ENCODE results near the gene PIEZO2.

The PIEZO2 gene

DNA sequence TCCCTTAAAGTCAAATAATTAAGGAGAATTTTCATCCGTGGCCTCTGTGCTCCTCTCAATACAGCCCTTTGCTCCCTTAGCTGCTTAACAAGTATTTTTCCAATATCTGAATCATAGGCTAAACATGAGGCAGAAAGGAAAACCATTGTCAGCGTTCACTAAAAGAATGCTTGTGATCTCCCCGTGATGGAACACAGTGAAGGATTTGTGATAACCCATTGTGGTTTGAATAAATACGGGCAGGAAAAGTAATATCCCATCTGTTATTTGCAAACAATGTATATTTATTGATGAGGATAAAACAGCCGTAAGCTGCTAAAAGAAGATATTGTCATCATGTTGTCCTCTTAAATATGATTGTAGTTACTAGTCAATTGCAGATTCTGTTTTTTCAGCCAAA, 365.4 kb downstream of the PIEZO2 start:
- no peaks in the 10 kb centered on the region for H3K9me3 ChIP-seq (ENCODE audit: low read length)
- H2AFZ ChIP-seq (ENCODE audit: low read length): no peak overlapping the region
- H4K20me1 ChIP-seq (ENCODE audit: insufficient read depth, low read length): no peaks in the 10 kb centered on the region
- no peaks in the 10 kb centered on the region for H3K9me2 ChIP-seq (ENCODE audit: low read depth, low read length)
- H3K9ac ChIP-seq (ENCODE audit: low read length): no peak overlapping the region
- H3K4me2 ChIP-seq (ENCODE audit: low read length): no peak overlapping the region
- no peak overlapping the region for H3K27ac ChIP-seq (ENCODE audit: low read depth, low read length, poor library complexity, severe bottlenecking)
- H3F3A ChIP-seq (ENCODE audit: insufficient read depth, low read length): no peaks in the 10 kb centered on the region; the same call in 1 of the 2 replicates
- TF ChIP-seq EZH2 (IDR thresholded peaks at IDR 0.05; ENCODE audit: borderline replicate concordance, low read length): no peak
- H3K4me3 ChIP-seq (ENCODE audit: low read depth, low read length, poor library complexity, severe bottlenecking): no peak overlapping the region
- peaks cover 8% of the 10 kb centered on the region for H3K4me1 ChIP-seq (ENCODE audit: insufficient read depth, low read length, severe bottlenecking)
- no peaks in the 10 kb centered on the region for H3K27me3 ChIP-seq (ENCODE audit: insufficient read depth, low read length)
- H3K79me2 ChIP-seq (ENCODE audit: insufficient read depth, low read length): no peaks in the 10 kb centered on the region
- no peaks in the 10 kb centered on the region for H3K36me3 ChIP-seq (ENCODE audit: insufficient read depth, low read length)

DNA sequence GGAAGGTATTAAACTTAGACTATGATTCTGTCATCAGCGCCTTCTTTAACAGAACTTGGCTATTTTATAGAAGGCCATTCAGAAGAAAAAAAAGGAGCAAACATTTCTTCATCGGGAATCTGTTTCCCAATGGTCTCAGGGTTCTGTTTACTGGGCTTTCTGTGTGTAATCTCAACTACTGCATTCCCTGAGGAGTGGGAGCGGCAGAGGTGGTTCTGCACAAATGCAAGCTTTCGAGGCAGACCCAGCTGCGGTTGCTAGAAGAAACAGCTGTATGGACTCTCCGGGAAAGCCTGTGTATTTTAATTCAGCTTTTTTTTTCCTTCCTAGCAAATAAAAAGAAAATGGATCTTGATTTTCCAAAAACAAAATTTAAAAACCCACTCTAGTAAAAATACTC, 372.9 kb downstream of the PIEZO2 start:
- no peaks in the 10 kb centered on the region for H4K20me1 ChIP-seq (ENCODE audit: insufficient read depth, low read length)
- no peaks in the 10 kb centered on the region for H3K9me2 ChIP-seq (ENCODE audit: low read depth, low read length)
- no peak for TF ChIP-seq EZH2 (IDR thresholded peaks at IDR 0.05; ENCODE audit: borderline replicate concordance, low read length)
- no peaks in the 10 kb centered on the region for H3K27me3 ChIP-seq (ENCODE audit: insufficient read depth, low read length)
- H3K4me1 ChIP-seq (ENCODE audit: insufficient read depth, low read length, severe bottlenecking): no peaks in the 10 kb centered on the region
- no peak overlapping the region for H3K27ac ChIP-seq (ENCODE audit: low read depth, low read length, poor library complexity, severe bottlenecking)
- no peaks in the 10 kb centered on the region for H3K36me3 ChIP-seq (ENCODE audit: insufficient read depth, low read length)
- H3K9ac ChIP-seq (ENCODE audit: low read length): no peak overlapping the region
- H3K4me2 ChIP-seq (ENCODE audit: low read length): no peak overlapping the region
- no peak overlapping the region for H2AFZ ChIP-seq (ENCODE audit: low read length)
- no peaks in the 10 kb centered on the region for H3F3A ChIP-seq (ENCODE audit: insufficient read depth, low read length)
- H3K4me3 ChIP-seq (ENCODE audit: low read depth, low read length, poor library complexity, severe bottlenecking): no peak overlapping the region
- no peaks in the 10 kb centered on the region for H3K9me3 ChIP-seq (ENCODE audit: low read length)
- H3K79me2 ChIP-seq (ENCODE audit: insufficient read depth, low read length): no peaks in the 10 kb centered on the region

DNA sequence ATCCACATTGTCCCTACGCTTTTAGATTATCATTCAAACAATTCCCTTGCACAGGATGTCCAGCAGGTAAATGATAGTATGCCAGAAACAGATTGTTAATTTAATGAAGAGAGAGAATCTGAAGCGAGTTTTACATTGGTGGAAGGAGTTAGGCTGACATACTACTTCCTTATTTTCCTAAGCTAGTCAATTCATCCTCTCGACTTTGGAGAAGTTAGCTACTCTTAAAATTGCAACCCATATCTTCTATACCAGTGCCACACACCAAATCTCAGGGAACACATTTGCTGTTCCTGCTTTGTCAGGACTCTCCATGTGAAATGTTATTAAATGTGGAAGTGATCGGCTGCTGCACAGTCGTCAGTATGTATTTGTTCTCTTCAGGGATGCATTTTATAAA, 374.3 kb downstream of the PIEZO2 start:
- TF ChIP-seq, protein P1, sequence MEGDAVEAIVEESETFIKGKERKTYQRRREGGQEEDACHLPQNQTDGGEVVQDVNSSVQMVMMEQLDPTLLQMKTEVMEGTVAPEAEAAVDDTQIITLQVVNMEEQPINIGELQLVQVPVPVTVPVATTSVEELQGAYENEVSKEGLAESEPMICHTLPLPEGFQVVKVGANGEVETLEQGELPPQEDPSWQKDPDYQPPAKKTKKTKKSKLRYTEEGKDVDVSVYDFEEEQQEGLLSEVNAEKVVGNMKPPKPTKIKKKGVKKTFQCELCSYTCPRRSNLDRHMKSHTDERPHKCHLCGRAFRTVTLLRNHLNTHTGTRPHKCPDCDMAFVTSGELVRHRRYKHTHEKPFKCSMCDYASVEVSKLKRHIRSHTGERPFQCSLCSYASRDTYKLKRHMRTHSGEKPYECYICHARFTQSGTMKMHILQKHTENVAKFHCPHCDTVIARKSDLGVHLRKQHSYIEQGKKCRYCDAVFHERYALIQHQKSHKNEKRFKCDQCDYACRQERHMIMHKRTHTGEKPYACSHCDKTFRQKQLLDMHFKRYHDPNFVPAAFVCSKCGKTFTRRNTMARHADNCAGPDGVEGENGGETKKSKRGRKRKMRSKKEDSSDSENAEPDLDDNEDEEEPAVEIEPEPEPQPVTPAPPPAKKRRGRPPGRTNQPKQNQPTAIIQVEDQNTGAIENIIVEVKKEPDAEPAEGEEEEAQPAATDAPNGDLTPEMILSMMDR (IDR thresholded peaks at IDR 0.05; ENCODE audit: low read length): no peak
- Histone ChIP-seq H2AFZ (ENCODE audit: low read length) (no peak overlapping the region), H3K4me3 (ENCODE audit: low read depth, low read length, poor library complexity, severe bottlenecking) (no peak overlapping the region), H3K4me2 (ENCODE audit: low read length) (no peak overlapping the region), H3K9ac (ENCODE audit: low read length) (no peak overlapping the region), H3K27ac (ENCODE audit: low read depth, low read length, poor library complexity, severe bottlenecking) (no peak overlapping the region), H3K27me3 (ENCODE audit: insufficient read depth, low read length) (no peaks in the 10 kb centered on the region), H3F3A (ENCODE audit: insufficient read depth, low read length) (no peaks in the 10 kb centered on the region), H3K4me1 (ENCODE audit: insufficient read depth, low read length, severe bottlenecking) (no peaks in the 10 kb centered on the region), H3K36me3 (ENCODE audit: insufficient read depth, low read length) (no peaks in the 10 kb centered on the region), H3K9me2 (ENCODE audit: low read depth, low read length) (no peaks in the 10 kb centered on the region), H3K9me3 (ENCODE audit: low read length) (no peaks in the 10 kb centered on the region), H3K79me2 (ENCODE audit: insufficient read depth, low read length) (no peaks in the 10 kb centered on the region), H4K20me1 (ENCODE audit: insufficient read depth, low read length) (no peaks in the 10 kb centered on the region)

DNA sequence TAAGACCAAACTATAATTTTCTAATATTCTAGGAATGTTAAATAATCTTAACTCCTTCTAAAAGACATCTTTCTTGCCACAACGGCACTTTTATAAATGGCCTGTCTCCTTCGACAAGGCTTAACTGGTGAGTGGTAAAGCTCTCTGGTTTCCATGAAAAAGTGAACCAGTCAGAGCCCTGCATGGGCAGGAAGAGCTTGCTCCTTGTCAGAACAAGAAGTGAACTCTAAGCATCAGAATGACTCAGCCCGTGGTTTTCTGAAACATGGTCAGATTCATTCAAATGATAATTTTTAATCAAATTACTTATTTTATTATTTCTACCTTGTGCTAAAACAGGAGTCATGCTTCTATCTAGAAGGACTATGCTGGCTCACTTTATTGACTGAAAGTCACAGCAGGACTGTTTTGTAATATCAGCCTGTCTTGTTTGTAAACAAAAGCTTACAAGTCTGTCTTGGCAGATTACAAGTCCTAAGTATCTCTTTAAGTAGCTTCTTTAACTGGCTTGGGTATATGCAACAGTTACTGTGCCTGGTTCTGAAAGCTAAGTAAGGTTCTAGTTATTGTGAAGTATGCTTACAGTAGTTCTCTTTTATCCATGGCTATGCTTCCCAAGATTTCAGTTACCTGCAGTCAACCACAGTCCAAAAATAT, 378.2 kb downstream of the PIEZO2 start:
- H3K27ac ChIP-seq (ENCODE audit: low read depth, low read length, poor library complexity, severe bottlenecking): no peak overlapping the region
- TF ChIP-seq EZH2 (IDR thresholded peaks at IDR 0.05; ENCODE audit: borderline replicate concordance, low read length): no peak
- TF ChIP-seq, protein P1 (IDR thresholded peaks at IDR 0.05; ENCODE audit: low read length): no peak

More for the DNA sequence above, 378.2 kb downstream of the PIEZO2 start:
- Histone ChIP-seq H3K4me1 (ENCODE audit: insufficient read depth, low read length, severe bottlenecking) (no peaks in the 10 kb centered on the region), H4K20me1 (ENCODE audit: insufficient read depth, low read length) (no peaks in the 10 kb centered on the region), H3K27me3 (ENCODE audit: insufficient read depth, low read length) (no peaks in the 10 kb centered on the region), H3K9me3 (ENCODE audit: low read length) (no peaks in the 10 kb centered on the region), H3K9me2 (ENCODE audit: low read depth, low read length) (no peaks in the 10 kb centered on the region), H3K9ac (ENCODE audit: low read length) (no peak overlapping the region), H3F3A (ENCODE audit: insufficient read depth, low read length) (no peaks in the 10 kb centered on the region), H3K4me3 (ENCODE audit: low read depth, low read length, poor library complexity, severe bottlenecking) (no peak overlapping the region), H3K36me3 (ENCODE audit: insufficient read depth, low read length) (no peaks in the 10 kb centered on the region), H3K4me2 (ENCODE audit: low read length) (no peak overlapping the region), H3K79me2 (ENCODE audit: insufficient read depth, low read length) (no peaks in the 10 kb centered on the region), H2AFZ (ENCODE audit: low read length) (no peak overlapping the region)

All from OCI-LY1 (cell line).